Stimulated activated CD8-positive, alpha-beta memory T cell treated with anti-CD3 and anti-CD28 coated beads, Interleukin-4, amount 100 ng/mL, for 1 hour (primary cell): ENCODE results near the gene ZFP30.
"Not testable (repeated sequence)": the region's sequence is repeated elsewhere in the genome, so short reads cannot be mapped to it uniquely, and the experiment has no call there.

Experiments used
- DNase-seq, 2 donors: peaks; one replicate each; pipeline ENCODE4 v3.0.0-alpha.2; 2020; ENCODE audit warnings: low read depth in 2 of 2, low spot score in 1 of 2

Gene ZFP30

DNA sequence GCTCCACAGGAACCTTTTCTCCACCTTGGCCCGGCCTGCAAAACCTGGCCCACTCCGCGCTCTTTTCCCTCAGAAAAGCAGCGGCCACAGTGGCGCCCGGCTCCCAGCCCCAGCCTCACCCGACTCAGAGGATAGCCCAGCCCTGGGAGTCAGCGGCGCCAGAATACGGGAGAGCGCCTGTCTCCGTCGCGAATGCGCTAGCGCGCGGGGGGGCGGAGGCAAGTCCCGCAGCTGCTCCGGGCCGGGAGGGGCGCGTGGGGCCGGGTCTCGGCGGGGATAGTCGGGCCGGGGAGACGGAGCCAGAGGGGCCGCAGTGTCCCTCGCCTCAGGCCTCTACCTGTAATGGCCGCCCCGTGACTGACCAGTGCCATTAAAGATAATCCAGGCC is at the start of gene ZFP30:
TSS of gene ZFP30 (minus strand) at position 165 of the 388 bp plus-strand sequence. CDS start 7,643 bp downstream, outside the sequence.
- peak; percentile 37 to 54 for DNase-seq

DNA sequence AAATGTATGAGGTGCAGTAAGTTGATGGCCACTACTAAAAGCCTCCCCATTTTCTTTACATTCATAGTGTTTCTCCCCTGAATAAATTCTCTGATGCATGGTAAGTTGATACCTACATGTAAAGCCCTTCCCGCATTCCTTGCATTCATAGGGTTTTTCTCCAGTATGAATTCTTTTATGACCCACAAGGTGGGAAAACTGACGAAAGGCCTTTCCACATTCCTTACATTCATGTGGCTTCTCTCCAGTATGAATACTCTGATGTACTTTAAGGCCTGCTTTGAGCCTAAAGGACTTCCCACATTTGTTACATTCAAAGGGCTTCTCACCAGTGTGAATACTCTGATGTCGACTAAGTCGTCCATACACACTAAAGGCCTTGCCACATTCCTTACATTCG is 43.8 kb upstream of the ZFP30 start:
- DNase-seq, result no peak

DNA sequence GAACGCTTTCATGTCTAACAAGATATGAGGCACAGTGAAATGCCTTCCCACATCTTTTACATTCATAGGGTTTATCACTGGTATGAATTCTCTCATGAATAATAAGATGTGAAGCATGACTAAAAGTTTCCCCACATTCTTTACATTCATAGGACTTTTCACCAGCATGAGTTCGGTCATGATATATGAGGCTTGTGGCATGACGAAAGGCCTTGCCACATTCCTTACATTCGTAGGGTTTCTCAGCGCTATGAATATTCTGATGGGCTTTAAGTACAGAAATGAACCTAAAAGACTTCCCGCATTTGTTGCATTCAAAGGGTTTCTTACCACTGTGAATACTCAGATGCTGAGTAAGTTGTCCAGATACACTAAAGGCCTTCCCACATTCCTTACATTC is 43.0 kb upstream of the ZFP30 start:
- DNase-seq, result no peak

DNA sequence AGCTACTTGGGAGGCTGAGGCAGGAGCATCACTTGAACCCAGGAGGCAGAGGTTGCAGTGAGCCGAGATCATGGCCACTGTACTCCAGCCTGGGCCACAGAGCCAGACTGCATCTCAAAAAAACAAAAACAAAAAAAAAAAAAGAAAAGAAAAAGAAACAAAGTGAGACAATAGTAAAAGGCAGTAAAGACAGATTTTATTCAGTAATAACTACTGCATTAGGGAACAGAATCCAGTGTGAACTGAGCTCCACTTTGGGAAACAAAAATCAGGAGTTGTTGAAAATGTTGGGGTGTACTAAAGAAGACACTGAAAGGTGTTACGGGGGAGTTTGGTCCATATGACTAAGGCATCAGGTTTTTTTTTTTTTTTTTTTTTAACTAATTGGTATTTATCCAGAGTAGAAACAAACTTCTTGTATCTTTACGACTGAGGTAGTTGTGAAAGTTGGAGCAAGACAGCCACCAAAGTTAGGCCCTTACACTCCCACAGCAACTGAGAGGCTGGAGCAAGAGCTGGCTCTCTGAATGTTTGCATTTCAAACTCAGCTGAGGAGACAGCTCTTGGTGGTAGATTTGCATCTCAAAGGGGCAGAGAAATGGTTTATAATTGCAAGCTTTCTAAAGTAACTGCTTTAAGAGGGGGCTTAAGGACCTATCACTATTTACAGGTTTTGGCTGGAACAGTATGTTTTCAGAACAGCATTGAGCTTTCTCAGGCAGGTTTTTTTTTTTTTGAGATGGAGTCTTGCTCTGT is 40.1 kb upstream of the ZFP30 start:
- DNase-seq, result no peak

DNA sequence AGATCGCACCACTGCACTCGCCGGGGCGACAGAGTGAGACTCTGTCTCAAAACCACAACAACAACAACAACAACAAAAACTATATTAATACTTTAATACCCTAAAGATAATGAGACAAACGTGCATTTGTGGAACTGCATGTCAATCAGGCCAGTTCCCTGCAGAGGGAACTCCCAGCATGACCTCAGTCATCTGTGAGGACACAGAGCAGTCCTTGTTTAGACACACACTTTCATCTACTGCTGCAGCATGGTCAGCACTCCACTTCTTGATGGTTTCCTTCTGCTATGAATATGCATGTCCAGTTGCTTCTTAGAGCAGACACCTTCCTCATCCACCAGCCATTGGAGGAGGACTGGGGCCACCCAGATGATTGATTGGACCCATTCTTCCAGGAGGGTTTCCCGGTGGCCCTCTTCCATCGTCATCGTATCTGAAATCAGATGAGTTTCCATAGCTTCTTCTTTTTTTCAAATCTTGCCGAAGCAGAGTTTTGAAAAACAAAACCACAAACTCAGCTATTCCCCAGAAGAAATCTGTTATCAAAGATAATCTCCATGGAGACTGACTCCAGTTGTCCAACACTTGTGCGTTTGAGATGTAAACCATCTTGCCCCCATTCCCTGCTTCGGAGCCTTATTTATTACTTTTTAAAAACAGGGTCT is 37.8 kb upstream of the ZFP30 start:
- no peak for DNase-seq

DNA sequence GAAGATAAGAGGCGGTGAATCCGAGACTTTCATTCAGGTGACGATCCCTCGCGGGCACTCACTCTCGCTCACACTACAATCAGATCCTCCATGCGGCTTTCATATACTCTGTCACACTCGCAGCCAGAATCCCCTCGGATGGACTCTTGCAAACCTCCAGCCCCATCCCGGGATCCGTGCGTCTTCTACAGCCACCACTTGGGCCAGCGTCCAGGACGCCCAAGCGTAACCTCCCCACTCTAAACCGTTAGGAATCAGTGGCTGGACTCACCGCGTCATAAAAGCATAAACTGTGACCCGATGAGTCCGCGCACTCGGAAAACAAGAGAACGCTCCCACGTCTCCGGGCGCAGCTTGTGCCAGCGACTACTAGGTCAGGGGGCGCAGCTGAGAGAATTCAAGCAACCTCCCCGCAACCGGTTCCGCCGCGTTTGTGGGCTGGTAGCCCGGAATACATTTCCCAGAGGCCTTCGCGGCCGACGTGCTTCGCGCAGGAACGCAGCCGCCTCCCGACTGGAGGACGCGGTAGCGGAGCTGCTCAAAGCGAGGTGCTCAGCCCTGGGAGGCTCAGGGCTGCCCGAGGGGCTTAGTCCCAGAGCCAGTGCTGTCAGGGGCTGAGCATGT is 36.7 kb upstream of the ZFP30 start:
- peak; percentile 40 to 57 for DNase-seq

DNA sequence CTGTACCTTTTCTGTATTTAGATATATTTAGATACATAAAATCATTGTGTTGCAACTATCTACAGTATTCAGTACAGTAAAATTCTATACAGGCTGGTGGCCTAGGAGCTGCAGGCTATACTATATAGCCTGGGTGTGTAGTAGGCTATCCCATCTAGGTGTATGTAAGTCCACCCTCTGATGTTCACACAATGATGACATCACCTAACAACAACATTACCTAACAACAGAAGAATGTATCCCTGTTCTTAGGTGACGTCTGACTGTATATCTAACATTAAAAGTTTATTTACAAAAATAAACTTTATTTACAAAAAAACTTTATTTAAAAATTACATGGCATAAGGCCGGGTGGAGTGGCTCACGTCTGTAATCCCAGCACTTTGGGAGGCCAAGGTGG is 28.3 kb upstream of the ZFP30 start:
- DNase-seq, result no peak

DNA sequence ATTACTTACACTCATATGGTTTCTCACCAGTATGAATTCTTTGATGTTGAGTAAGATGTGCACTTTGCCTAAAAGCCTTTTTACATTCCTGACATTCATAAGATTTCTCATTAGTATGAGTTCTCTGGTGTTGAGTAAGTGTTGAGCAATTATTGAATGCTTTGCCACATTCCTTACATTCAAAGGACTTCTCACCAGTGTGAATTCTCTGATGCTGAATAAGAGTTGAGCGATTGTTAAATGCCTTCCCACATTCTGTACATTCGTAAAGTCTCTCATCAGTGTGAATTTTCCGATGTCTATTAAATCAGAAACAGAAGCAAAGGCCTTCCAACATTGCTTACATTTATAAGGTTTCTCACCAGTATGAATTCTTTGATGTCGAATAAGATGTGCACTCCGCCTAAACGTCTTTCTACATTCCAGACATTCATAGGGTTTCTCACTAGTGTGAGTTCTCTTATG is 14.2 kb upstream of the ZFP30 start:
- no peak for DNase-seq

DNA sequence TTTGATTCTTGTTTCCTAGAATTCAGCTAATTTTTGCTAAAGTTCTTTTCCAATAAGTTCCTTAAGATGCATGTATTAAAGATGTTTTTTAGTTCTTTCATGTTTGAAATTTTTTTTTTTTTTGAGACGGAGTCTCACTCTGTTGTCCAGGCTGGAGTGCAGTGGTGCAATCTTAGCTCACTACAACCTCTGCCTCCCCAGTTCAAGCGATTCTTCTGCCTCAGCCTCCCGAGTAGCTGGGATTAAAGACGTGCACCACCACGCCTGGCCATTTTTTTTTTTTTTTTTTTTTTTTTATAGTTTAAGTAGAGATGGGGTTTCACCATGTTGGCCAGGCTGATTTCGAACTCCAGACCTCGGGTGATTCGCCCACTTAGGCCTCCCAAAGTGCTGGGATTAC is 1.9 kb upstream of the ZFP30 start:
- DNase-seq, result not testable (repeated sequence)

DNA sequence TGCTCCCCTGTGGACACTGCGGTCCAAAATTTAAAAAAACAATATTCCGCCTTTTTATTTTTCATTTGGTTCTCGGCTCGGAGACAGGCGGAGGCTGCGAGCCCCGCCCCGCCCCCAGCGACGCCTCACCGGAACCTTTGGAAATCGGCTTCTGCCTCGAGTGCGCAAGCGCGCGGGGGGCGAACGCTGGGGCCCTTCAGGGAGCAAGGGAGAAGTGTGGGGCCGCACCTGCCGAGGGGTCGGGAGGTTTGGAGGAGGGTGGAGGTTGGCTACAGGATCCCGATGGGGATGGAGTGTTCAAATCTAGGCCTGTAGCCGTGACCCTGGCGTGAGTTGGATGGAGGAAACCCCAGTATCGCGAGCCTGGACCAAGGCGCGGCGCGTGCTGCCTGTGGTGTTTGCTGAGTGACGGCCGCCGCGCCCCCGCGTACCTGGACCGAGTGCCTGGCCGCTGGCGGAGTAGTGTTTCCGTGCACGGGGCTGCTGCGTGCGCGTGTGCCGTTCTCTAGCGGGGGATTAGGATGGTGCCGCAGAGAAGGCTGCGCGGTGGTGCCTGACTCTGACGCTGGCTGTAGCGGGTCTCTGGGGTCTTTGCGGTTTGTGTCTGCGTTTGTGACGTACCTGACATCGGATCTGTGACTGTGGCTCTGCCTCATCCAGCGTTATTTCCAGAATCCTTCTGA is 565 bp upstream of the ZFP30 start:
- DNase-seq, result peak; percentile 39 to 71

DNA sequence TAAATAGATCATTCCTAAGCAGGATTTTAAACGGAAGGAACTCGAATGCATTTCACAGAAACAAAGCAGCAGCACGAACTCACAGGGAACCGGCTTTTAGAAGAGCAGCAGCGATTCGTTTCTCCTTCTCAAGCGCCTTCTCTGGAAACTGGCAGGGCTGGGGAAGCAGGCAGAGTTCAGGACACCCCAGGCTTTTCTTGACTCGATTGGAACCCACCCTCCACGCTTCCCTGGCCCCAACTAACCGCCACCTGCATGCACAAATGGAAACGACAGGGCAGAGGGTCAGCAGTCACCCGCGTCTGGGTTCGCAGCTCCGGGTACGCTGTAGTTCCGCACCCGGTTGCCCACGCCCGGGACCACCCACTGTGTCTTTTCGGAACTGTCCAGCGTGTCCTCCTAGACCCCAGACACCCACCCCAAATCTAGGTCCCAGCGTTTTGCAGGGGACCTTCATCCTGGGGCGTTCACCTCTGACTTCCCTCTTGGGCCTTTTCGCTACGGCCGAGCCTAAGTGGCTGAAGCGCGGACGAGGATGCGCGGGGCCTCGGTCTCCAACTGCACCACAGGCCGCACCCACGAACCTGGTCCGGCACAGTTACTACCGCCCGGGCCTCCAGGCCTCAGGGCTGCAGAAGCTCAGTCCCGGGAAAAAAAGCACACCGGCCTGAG is 500 bp downstream of the ZFP30 start:
- DNase-seq, result no peak

DNA sequence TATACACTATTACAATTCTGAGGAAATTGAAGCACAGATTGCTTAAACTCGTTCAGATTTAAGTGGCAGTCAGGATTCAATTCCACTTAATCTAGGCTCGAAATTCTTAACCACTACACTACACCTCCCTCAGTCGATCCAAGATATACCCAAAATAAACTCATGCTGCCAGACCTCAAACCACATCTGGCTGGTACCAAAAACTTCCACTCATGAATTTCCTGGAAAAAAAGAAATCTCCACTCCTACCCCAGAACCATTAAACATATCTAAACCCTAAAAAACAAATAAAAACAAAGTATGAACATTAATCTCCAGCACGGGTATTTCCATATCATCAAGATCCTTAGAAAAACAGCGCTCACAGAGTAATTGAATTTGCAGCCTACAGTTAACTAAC is 1.1 kb downstream of the ZFP30 start:
- DNase-seq, result no peak

DNA sequence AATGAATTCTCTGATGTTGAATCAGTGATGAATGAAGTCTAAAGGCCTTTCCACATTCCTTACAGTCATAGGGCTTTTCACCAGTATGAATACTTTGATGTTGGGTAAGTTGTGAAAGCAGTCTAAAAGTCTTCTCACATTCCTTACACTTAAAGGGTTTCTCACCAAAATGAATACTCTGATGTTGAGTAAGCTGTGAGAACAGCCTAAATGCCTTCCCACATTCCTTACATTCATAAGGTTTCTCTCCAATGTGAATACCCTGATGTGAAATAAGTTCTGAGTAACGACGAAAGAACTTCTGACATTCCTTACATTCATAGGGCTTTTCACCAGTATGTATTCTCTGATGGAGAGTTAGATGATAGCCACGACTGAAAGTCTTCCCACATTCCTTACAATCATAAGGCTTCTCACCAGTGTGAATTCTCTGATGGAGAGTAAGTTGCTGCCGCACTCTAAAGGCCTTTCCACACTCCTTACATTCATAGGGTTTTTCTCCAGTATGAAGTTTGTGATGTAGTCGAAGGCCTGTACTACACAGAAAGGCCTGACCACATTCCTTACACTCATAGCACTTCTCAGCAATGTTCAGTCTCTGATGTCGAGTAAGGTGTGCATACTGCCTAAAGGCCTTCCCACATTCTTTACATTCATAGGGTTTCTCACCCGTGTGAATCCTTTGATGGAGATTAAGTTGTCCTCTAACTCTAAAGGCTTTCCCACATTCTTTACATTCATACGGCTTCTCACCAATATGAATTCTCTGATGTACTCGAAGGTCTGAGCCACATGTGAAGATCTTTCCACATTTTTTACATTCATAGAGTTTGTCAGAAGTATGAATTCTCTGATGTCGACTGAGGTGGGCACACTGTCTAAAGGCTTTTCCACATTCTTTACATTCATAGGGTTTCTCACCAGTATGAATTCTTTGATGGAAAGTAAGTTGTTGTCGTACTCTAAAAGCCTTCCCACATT is 19.9 kb downstream of the ZFP30 start:
- DNase-seq, result no peak

DNA sequence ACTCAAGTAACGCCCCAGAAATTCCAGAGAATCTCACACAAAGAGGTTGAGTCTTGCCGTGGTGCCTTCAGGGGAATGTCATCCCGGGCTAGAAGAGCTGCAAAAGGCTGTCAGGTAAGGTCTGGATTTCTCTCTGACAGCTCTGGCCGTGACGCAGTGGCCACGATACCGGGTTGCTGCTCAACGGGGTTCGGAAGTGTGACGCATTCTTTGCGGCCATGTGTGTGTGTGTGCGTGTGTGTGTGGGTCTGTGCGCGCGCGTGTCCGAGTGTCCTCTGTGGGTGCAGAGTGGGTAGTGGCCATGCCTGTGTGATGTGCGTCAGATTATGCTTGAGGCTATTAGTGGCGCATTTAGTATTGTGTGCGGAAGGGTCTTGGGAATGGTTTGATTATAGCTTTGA is 60.3 kb downstream of the ZFP30 start:
- DNase-seq, result peak; percentile 17 to 37

DNA sequence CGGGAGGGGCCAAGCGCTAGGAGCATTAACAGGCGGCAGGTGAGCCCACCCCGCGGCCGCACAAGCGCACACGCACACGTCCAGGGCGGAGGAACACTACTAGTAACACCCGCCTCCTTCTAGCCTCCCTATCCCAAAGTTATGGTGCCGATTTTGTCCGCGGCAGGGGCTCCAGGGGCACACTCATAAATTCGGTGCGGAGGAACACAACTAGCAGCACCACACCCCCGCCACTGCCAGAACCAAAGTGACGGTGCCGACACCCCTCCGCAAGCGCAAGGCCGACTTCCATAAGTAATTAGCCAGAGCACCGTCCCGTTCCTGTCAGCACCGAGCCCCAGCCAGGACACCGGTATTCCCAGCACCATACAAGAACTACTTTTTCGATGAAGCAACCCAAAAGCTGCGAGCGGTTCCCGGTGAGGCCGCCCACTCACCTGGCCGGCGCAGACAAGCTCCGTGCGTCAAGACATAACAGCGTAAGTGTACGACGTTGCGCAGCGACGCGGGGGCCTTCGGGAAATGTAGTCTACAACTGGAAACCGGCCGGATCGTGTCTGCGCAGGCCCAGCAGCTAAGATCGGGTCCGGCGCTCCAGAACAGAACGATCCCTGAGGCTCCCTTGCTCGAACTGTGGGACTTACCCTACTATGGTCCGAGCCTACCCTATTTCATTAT is 60.8 kb downstream of the ZFP30 start, which contains the start of the genes ZNF540 and ZNF571:
TSS of gene ZNF540 (plus strand) at position 573 of the 678 bp plus-strand sequence. CDS start 3,572 bp downstream, outside the sequence.
TSS of gene ZNF571 (minus strand) at position 489 of the 678 bp plus-strand sequence. CDS start 8,116 bp downstream, outside the sequence.
- peak; percentile 73 to 86 for DNase-seq

DNA sequence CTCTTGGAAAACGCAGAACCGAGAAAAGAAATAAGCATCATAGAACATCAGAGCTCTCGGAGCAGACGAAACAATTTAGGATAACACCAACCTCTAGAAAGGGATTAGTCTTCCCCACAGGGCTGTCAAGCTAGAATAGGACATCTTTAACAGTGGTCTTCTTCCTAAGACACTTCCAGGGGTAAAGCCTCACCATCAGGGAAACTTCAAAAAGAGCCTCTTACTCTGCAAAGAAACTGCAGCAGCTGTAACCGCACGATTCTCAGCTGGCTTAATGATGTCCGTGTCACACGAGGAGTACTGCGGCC is 61.3 kb downstream of the ZFP30 start:
- no peak for DNase-seq

DNA sequence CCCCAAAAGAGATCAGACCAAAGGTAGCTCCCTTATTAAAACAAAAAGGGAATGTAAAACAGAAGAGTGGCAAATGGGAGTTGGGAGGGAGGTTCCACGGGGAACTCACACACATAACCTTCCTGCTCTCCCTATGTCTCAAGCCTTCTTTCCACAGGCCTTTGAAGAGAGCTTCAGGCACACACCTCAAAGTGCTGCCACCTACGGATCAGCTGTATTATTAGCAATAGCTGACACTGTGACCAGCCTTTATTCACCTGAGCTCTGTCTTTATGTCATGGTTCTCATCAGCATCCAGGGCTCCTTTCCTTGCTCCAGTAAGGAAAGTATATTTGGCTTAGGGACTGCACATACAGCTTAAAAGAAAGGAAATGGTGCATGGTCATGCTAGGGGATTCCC is 71.9 kb downstream of the ZFP30 start:
- DNase-seq, result no peak

DNA sequence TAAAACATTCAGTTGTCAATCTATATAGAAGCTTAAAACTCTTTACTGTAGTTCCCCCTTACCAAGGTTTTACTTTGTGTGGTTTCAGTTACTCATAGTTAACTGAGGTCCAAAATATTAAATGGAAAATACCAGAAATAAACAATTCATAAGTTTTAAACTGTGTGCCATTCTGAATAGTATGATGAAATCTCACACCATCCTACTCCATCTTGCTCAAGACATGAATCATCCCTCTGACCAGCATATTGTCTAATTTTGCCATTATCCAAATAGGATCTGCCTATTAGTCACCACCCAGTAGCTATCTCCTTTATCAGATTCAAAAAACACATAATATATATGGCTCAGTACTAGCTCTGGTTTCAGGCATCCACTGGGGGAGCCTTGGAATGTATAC is 83.1 kb downstream of the ZFP30 start:
- no peak for DNase-seq

DNA sequence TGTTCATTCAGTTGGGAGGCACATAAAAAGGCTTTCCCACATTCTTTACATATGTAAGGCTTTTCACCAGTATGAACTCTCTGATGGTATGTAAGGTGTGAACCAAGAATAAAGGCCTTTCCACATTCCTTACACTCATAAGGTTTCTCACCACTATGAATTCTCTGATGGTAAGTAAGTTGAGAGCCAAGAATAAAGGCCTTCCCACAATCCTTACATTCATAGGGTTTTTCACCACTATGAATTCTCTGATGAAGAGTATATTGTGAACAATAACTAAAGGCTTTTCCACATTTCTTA is 89.9 kb downstream of the ZFP30 start:
- DNase-seq, result no peak
